PC-9 (cell line): Measurements from ENCODE around the gene CHIC2. TPM values are rescaled to one million over a fixed set of nuclear protein-coding genes. Genes with fewer than 3 reads are reported as not detected.

Experiments used
- BruUV-seq: library from RNA; stranded (reverse); fragments of 400-500 nt; replicated peaks from 2 replicates; lab custom pipeline; 2021; lab: Mats Ljungman, UMichigan
- CTCF ChIA-PET: fragments of 300-600 bp; sonication (Branson Sonifier 250); formaldehyde crosslinking; loops from one replicate; lab custom pipeline; 2022; ENCODE audit warnings: antibody characterized with exemption; lab: Charles Lee
- POLR2A ChIA-PET: fragments of 300-600 bp; sonication (Branson Sonifier 250); formaldehyde crosslinking; loops from one replicate; lab custom pipeline; 2022; ENCODE audit warnings: antibody characterized with exemption; ENCODE audit not compliant: unreplicated experiment; lab: Charles Lee
- DNase-seq, 2 experiments: peaks; one replicate each; pipeline versions ENCODE4 v3.0.0 to v3.0.0-alpha.2; 2015 to 2022; ENCODE audit warnings: mixed read lengths in 1 of 2
- H2AFZ ChIP-seq: fragments of 200-600 bp; sonication (generic); 2 replicates; pipeline ENCODE4 v1.8.1; 2017; ENCODE audit warnings: antibody characterized with exemption
- H3F3A ChIP-seq: fragments of 200-600 bp; sonication (generic); 2 replicates; pipeline ENCODE4 v1.8.1; 2017; ENCODE audit warnings: antibody characterized with exemption, mild to moderate bottlenecking, low read depth; ENCODE audit not compliant: insufficient read depth
- H3K27ac ChIP-seq: fragments of 200-600 bp; sonication (generic); 2 replicates; pipeline ENCODE4 v1.6.1; 2016; ENCODE audit warnings: mixed run types
- H3K27me3 ChIP-seq: fragments of 200-600 bp; sonication (generic); 2 replicates; pipeline ENCODE4 v1.6.1; 2016; ENCODE audit warnings: low read depth, mixed run types; ENCODE audit not compliant: insufficient read depth
- H3K36me3 ChIP-seq: fragments of 200-600 bp; sonication (generic); 2 replicates; pipeline ENCODE4 v1.6.1; 2016; ENCODE audit warnings: low read depth, mixed run types
- H3K4me1 ChIP-seq: fragments of 200-600 bp; sonication (generic); replicated peaks from 2 replicates; pipeline ENCODE4 v1.6.1; 2016; ENCODE audit warnings: mixed run types; ENCODE audit not compliant: insufficient read depth
- H3K4me2 ChIP-seq: fragments of 200-600 bp; sonication (generic); 2 replicates; pipeline ENCODE4 v1.6.1; 2017; ENCODE audit warnings: mixed run types
- H3K4me3 ChIP-seq: fragments of 200-600 bp; sonication (generic); 2 replicates; pipeline ENCODE4 v1.6.1; 2016; ENCODE audit warnings: mixed run types
- H3K79me2 ChIP-seq: fragments of 200-600 bp; sonication (generic); 2 replicates; pipeline ENCODE4 v1.6.1; 2017; ENCODE audit warnings: low read depth, mixed run types
- H3K9me2 ChIP-seq: fragments of 200-600 bp; sonication (generic); 2 replicates; pipeline ENCODE4 v1.8.1; 2017; ENCODE audit warnings: mild to moderate bottlenecking; ENCODE audit not compliant: insufficient read depth
- H3K9me3 ChIP-seq: fragments of 200-600 bp; sonication (generic); 2 replicates; pipeline ENCODE4 v1.8.1; 2016; ENCODE audit warnings: low read depth; ENCODE audit not compliant: insufficient read depth
- H4K20me1 ChIP-seq: fragments of 200-600 bp; sonication (generic); 2 replicates; pipeline ENCODE4 v1.8.1; 2017; ENCODE audit not compliant: insufficient read depth
- EZH2 ChIP-seq: fragments of 200-600 bp; sonication (generic); IDR thresholded peaks from 2 replicates; pipeline ENCODE4 v1.8.0; 2017; ENCODE audit warnings: antibody characterized with exemption, low read depth
- intact Hi-C: fragments of 100-400 bp; cut with micrococcal nuclease; formaldehyde crosslinking; loops from one replicate; pipeline ENCODE4 v1.10.0; 2022; ENCODE audit not compliant: unreplicated experiment
- total RNA-seq: library from RNA; stranded (reverse); gene quantifications from 2 replicates; pipeline ENCODE4 v1.2.3, GENCODE V29; 2021
- TF ChIP-seq, protein P1 (sequence below): fragments of 200-600 bp; sonication (generic); conservative IDR thresholded peaks from 2 replicates; pipeline ENCODE4 v1.6.1; 2017; ENCODE audit warnings: mixed run types, antibody characterized with exemption, mild to moderate bottlenecking, moderate library complexity

Gene CHIC2
- total RNA-seq, 1 experiment from 2014 or later, result 12.1 TPM

DNA sequence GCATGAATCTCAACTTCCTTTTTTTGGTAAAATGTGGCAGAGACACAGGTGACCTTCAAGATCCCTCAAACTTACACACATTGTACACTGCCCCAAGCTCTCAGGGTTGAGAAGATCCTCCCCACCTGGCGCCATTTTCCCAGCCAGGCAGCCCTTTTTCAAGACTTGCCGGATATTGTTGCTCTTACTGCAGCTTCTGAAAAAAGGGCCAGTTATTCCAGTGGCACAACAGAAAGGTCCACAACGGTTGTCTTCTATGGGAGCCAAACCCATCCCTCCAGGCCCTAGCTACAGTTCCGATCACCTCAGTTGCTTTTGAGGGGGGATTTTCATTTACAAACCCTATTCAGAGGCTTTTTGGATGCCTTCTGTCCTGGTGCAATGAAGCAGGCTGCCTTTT is 101.1 kb downstream of the CHIC2 start:
- no peaks in the 10 kb centered on the region for H4K20me1 ChIP-seq
- no peaks in the 10 kb centered on the region for H3F3A ChIP-seq
- H3K27me3 ChIP-seq, result no peaks in the 10 kb centered on the region
- H3K36me3 ChIP-seq, result no peaks in the 10 kb centered on the region
- POLR2A ChIA-PET, result no interaction called here
- no peak overlapping the region for H2AFZ ChIP-seq
- no peaks in the 10 kb centered on the region for H3K4me1 ChIP-seq
- intact Hi-C loops, result no loop called here
- no peaks in the 10 kb centered on the region for H3K79me2 ChIP-seq
- H3K9me2 ChIP-seq, result no peaks in the 10 kb centered on the region
- CTCF ChIA-PET, result no interaction called here
- DNase-seq, result no peak
- no TSS peak for BruUV-seq
- no peak overlapping the region for H3K4me2 ChIP-seq
- H3K27ac ChIP-seq, result no peak overlapping the region
- H3K9me3 ChIP-seq, result no peaks in the 10 kb centered on the region
- no peak overlapping the region for H3K4me3 ChIP-seq
- TF ChIP-seq, protein P1, sequence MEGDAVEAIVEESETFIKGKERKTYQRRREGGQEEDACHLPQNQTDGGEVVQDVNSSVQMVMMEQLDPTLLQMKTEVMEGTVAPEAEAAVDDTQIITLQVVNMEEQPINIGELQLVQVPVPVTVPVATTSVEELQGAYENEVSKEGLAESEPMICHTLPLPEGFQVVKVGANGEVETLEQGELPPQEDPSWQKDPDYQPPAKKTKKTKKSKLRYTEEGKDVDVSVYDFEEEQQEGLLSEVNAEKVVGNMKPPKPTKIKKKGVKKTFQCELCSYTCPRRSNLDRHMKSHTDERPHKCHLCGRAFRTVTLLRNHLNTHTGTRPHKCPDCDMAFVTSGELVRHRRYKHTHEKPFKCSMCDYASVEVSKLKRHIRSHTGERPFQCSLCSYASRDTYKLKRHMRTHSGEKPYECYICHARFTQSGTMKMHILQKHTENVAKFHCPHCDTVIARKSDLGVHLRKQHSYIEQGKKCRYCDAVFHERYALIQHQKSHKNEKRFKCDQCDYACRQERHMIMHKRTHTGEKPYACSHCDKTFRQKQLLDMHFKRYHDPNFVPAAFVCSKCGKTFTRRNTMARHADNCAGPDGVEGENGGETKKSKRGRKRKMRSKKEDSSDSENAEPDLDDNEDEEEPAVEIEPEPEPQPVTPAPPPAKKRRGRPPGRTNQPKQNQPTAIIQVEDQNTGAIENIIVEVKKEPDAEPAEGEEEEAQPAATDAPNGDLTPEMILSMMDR, result no peak
- TF ChIP-seq EZH2, result no peak

DNA sequence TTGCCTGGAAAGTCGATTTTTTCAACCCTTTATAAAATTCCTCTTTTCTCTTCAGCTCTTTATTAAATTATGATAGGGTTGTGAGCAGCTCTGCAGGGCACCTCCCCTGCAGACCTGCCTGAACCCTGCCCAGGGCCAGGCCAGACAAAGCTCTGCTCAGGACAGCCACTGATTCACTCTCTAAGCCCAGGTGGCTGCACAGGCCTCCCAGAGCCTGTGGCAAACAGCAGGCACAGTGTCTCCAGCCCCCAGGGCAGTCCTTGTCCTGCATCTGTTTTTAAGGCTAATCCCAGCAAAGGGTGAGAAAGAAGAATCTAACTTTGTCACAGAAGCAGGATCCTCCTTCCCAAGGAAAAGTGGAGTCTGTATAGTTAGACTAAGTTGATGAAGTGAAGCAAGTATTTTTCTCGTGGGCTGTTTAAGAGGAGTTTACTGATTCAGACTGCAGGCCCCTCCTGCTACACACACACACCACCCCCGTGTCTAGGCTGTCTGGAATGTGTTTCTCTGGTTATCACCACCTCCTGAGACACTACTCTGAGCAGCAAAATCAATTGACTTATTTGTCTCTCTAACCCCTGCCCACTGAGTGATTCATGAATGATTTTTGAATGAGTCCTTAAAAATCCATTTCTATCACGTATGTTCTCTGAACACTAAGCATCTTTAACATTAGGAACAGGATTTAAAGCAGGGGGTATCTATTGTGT is 101.7 kb downstream of the CHIC2 start:
- no TSS peak for BruUV-seq
- Histone ChIP-seq H3K27me3 (no peaks in the 10 kb centered on the region), H2AFZ (no peak overlapping the region), H3K79me2 (no peaks in the 10 kb centered on the region), H4K20me1 (no peaks in the 10 kb centered on the region), H3K36me3 (no peaks in the 10 kb centered on the region), H3K27ac (no peak overlapping the region), H3K9me3 (no peaks in the 10 kb centered on the region), H3K4me2 (no peak overlapping the region), H3K4me1 (no peaks in the 10 kb centered on the region), H3F3A (no peaks in the 10 kb centered on the region), H3K4me3 (no peak overlapping the region), H3K9me2 (no peaks in the 10 kb centered on the region)
- intact Hi-C loops, result no loop called here
- TF ChIP-seq EZH2, result no peak
- TF ChIP-seq, protein P1, result no peak
- no peak for DNase-seq
- ChIA-PET CTCF (no interaction called here), POLR2A (no interaction called here)

DNA sequence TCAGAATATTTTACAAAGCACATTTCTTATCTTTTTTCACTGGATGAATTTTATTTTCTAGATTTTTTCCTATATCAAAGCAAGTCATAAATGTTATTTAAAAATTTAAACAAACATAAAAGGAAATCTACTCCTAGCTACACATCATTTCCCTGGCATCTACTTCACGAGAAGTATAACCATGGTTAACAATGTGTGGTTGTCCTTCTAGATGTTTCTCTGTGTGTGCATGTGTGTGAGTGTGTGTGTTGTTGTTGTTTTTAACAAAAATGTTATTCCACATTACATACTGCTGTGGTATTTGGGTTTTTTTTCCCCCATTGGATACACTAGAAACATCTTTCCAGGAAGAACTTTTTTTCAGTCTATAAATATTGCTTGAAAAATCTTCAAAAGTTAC is 103.1 kb downstream of the CHIC2 start:
- intact Hi-C loops, result no loop called here
- POLR2A ChIA-PET, result no interaction called here
- Histone ChIP-seq H3K9me2 (no peaks in the 10 kb centered on the region), H4K20me1 (no peaks in the 10 kb centered on the region), H3K27ac (no peak overlapping the region), H3F3A (no peaks in the 10 kb centered on the region), H3K9me3 (no peaks in the 10 kb centered on the region), H3K4me2 (no peak overlapping the region), H3K27me3 (no peaks in the 10 kb centered on the region), H3K79me2 (no peaks in the 10 kb centered on the region), H3K4me1 (no peaks in the 10 kb centered on the region), H3K36me3 (no peaks in the 10 kb centered on the region), H2AFZ (no peak overlapping the region), H3K4me3 (no peak overlapping the region)
- CTCF ChIA-PET, result no interaction called here
- no peak for DNase-seq
- TF ChIP-seq, protein P1, result no peak
- no peak for TF ChIP-seq EZH2
- BruUV-seq, result no TSS peak
